Tibial nerve (tissue), 4 donors: ENCODE data around the gene NFX1.
"Not testable (repeated sequence)": the region's sequence is repeated elsewhere in the genome, so short reads cannot be mapped to it uniquely, and the experiment has no call there.

Experiments
- CTCF ChIP-seq, 5 experiments: fragments of 200-600 bp in 3 of 5; fragments of 450-650 bp in 2 of 5; sonication (generic) in 3 of 5; IDR thresholded peaks; one replicate each; pipeline ENCODE4 v1.5.1; 2016 to 2019; ENCODE audit warnings: antibody characterized with exemption in 5 of 5, mild to moderate bottlenecking in 3 of 5, moderate library complexity in 2 of 5
- EP300 ChIP-seq, 2 donors: sonication (generic); formaldehyde crosslinking; IDR thresholded peaks; one replicate each; pipeline ENCODE4 v1.6.1; 2017; ENCODE audit warnings: antibody characterized with exemption in 2 of 2, mild to moderate bottlenecking in 1 of 2
- POLR2A ChIP-seq, 2 donors: fragments of 450-650 bp; IDR thresholded peaks; one replicate each; pipeline ENCODE4 v1.6.1; 2017; ENCODE audit warnings: antibody characterized with exemption in 2 of 2, mild to moderate bottlenecking in 2 of 2, moderate library complexity in 2 of 2

- TF ChIP-seq CTCF, POLR2A, EP300 (IDR thresholded peaks at IDR 0.05): not testable (repeated sequence)
Measured at GRCh38 chr9:33386998-33387397, 96.7 kb downstream of the NFX1 start.
